ENCODE results near the gene PKNOX2. TPM values are rescaled to one million over a fixed set of nuclear protein-coding genes. Genes with fewer than 3 reads are reported as not detected.

The PKNOX2 gene
- total RNA-seq, 2 experiments from 2014 or later = not detected

DNA sequence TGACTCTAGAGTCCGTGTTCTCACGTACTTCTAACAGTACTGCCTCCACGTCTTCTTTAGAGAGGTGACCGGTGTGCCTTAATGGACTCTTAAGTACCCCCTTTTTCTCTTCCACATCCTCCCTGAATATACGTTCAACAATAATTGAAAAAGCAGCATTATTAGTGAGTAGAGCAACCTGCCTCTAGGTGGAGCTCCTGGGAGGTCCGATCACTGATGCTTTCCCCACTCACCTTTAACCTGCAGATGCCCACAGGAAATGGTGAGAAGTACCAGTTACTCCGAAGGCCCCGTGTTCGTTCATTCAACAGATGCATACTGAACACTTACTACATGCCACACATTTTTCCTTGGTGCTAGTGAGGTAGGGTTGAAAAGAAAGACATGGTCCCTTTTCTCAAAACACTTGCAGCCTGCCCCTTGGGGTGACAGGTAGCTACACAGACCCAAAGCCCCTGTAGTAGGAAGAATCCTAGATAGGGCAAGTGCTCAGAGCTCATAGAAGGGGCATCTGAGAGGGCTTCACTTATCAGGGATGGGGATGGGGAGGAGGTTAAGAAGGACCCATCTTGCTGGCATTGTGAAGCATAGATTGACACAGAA lies 258.8 kb downstream of the PKNOX2 start:
- Histone ChIP-seq H3K4me3 (ENCODE audit: low read depth, low read length, poor library complexity, severe bottlenecking) (no peak overlapping the region), H3K4me1 (ENCODE audit: insufficient read depth, low read length, poor library complexity, severe bottlenecking) (no peaks in the 10 kb centered on the region), H4K20me1 (ENCODE audit: insufficient read depth, low read length) (no peaks in the 10 kb centered on the region), H3K27ac (ENCODE audit: low read depth, low read length, poor library complexity, severe bottlenecking) (no peak overlapping the region), H3K4me2 (ENCODE audit: low read length) (no peak overlapping the region), H3K9me2 (ENCODE audit: insufficient read depth, low read length) (no peaks in the 10 kb centered on the region), H2AFZ (ENCODE audit: low read length) (no peak overlapping the region), H3K9me3 (ENCODE audit: low read length) (no peaks in the 10 kb centered on the region), H3K36me3 (ENCODE audit: insufficient read depth, low read length) (no peaks in the 10 kb centered on the region), H3K79me2 (ENCODE audit: insufficient read depth, low read depth, low read length) (no peaks in the 10 kb centered on the region)
- BruUV-seq (replicated peaks) = no TSS peak
- no peak for TF ChIP-seq EZH2phosphoT487 (IDR thresholded peaks at IDR 0.05; ENCODE audit: borderline replicate concordance, low read depth, low read length)
- TF ChIP-seq, protein P1, sequence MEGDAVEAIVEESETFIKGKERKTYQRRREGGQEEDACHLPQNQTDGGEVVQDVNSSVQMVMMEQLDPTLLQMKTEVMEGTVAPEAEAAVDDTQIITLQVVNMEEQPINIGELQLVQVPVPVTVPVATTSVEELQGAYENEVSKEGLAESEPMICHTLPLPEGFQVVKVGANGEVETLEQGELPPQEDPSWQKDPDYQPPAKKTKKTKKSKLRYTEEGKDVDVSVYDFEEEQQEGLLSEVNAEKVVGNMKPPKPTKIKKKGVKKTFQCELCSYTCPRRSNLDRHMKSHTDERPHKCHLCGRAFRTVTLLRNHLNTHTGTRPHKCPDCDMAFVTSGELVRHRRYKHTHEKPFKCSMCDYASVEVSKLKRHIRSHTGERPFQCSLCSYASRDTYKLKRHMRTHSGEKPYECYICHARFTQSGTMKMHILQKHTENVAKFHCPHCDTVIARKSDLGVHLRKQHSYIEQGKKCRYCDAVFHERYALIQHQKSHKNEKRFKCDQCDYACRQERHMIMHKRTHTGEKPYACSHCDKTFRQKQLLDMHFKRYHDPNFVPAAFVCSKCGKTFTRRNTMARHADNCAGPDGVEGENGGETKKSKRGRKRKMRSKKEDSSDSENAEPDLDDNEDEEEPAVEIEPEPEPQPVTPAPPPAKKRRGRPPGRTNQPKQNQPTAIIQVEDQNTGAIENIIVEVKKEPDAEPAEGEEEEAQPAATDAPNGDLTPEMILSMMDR (conservative IDR thresholded peaks at IDR 0.05; ENCODE audit: low read length) = peak; percentile 81
- CTCF ChIA-PET (ENCODE audit: unreplicated experiment) = no interaction called here
- DNase-seq (ENCODE audit: low spot score) = peak; percentile 20
- intact Hi-C loops (cut with micrococcal nuclease; ENCODE audit: unreplicated experiment) = loop anchor here (10.0 kb wide), 1 partner anchor 459 kb away; no protein-coding TSS in a partner anchor
- POLR2A ChIA-PET = interaction anchor here (0.6 kb wide), 1 partner anchor 1745 kb away, joined by 3 read pairs; no protein-coding TSS in a partner anchor

DNA sequence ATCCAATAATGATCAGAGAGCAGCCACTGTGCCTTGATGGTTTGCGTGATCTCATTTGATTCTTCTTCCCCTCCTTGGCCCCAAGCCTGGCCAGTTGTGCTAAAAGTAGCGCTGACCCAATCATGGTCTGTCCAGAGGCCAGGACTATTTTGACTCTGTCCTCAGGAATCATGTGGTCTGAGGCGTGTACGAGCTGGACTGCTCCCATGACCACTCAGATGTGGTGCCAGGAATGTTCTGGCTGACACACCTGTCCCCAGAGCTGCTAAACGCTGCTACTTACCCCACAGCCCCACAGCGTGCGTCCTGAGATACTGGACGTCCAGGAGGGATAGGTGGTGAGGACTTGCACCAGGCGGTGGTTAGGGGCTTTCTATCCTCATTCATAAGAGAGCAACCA lies 261.1 kb downstream of the PKNOX2 start:
- ChIA-PET POLR2A (no interaction called here), CTCF (ENCODE audit: unreplicated experiment) (no interaction called here)
- TF ChIP-seq, protein P1 (conservative IDR thresholded peaks at IDR 0.05; ENCODE audit: low read length) = no peak
- no peak for TF ChIP-seq EZH2phosphoT487 (IDR thresholded peaks at IDR 0.05; ENCODE audit: borderline replicate concordance, low read depth, low read length)
- intact Hi-C loops (cut with micrococcal nuclease; ENCODE audit: unreplicated experiment) = loop anchor here (10.0 kb wide), 1 partner anchor 461 kb away; no protein-coding TSS in a partner anchor
- H4K20me1 ChIP-seq (ENCODE audit: insufficient read depth, low read length) = no peaks in the 10 kb centered on the region
- H3K9me3 ChIP-seq (ENCODE audit: low read length) = no peaks in the 10 kb centered on the region
- H2AFZ ChIP-seq (ENCODE audit: low read length) = no peak overlapping the region
- H3K4me1 ChIP-seq (ENCODE audit: insufficient read depth, low read length, poor library complexity, severe bottlenecking) = peaks cover 5% of the 10 kb centered on the region
- BruUV-seq (replicated peaks) = no TSS peak
- no peak overlapping the region for H3K4me3 ChIP-seq (ENCODE audit: low read depth, low read length, poor library complexity, severe bottlenecking)
- H3K4me2 ChIP-seq (ENCODE audit: low read length) = no peak overlapping the region
- H3K9me2 ChIP-seq (ENCODE audit: insufficient read depth, low read length) = no peaks in the 10 kb centered on the region
- H3K79me2 ChIP-seq (ENCODE audit: insufficient read depth, low read depth, low read length) = no peaks in the 10 kb centered on the region
- no peak overlapping the region for H3K27ac ChIP-seq (ENCODE audit: low read depth, low read length, poor library complexity, severe bottlenecking)
- H3K36me3 ChIP-seq (ENCODE audit: insufficient read depth, low read length) = no peaks in the 10 kb centered on the region
- no peak for DNase-seq (ENCODE audit: low spot score)

All from OCI-LY7 (cell line).